ENCODE data around the gene AADACL2. TPM values are rescaled to one million over a fixed set of nuclear protein-coding genes. Genes with fewer than 3 reads are reported as not detected.

Gene AADACL2
- total RNA-seq, 2 donors from 2014 or later: 0.62 TPM; not detected in 1

- 100% methylated on average over 1 of the region's 1 CpG for whole genome bisulfite sequencing
Observed at GRCh38 chr3:151768393-151768930, 34.7 kb downstream of the AADACL2 start.

GRCh38 chr3:151769175-151769574, 35.4 kb downstream of the AADACL2 start:
- no peak overlapping the region for H3K27ac ChIP-seq
- H3K9me3 ChIP-seq: no peaks in the 10 kb centered on the region
- DNase-seq (ENCODE audit: low spot score): no peak
- intact Hi-C loops (cut with DNase I): no loop called here
- H3K4me1 ChIP-seq (replicated peaks): no peaks in the 10 kb centered on the region
- TF ChIP-seq POLR2A (IDR thresholded peaks at IDR 0.05): no peak
- no peak for TF ChIP-seq CTCF (IDR thresholded peaks at IDR 0.05)
- TF ChIP-seq POLR2AphosphoS5 (IDR thresholded peaks at IDR 0.05): no peak
- H3K36me3 ChIP-seq: no peaks in the 10 kb centered on the region
- no peak overlapping the region for H3K4me3 ChIP-seq
- 82% methylated on average over 2 of the region's 2 CpGs for WGBS
- no peaks in the 10 kb centered on the region for H3K27me3 ChIP-seq (replicated peaks; ENCODE audit: insufficient read depth)

More at GRCh38 chr3:151768393-151768930, 34.7 kb downstream of the AADACL2 start:
- H3K4me3 ChIP-seq: no peak overlapping the region
- H3K27me3 ChIP-seq (replicated peaks; ENCODE audit: insufficient read depth): no peaks in the 10 kb centered on the region
- H3K4me1 ChIP-seq (replicated peaks): no peaks in the 10 kb centered on the region
- TF ChIP-seq CTCF (IDR thresholded peaks at IDR 0.05) (no peak), POLR2A (IDR thresholded peaks at IDR 0.05) (no peak), POLR2AphosphoS5 (IDR thresholded peaks at IDR 0.05) (no peak)
- no peaks in the 10 kb centered on the region for H3K36me3 ChIP-seq
- H3K27ac ChIP-seq: no peak overlapping the region
- no peak for DNase-seq (ENCODE audit: low spot score)
- no peaks in the 10 kb centered on the region for H3K9me3 ChIP-seq
- intact Hi-C loops (cut with DNase I): no loop called here

- Histone ChIP-seq H3K4me1 (replicated peaks) (no peaks in the 10 kb centered on the region), H3K27ac (no peak overlapping the region), H3K36me3 (no peaks in the 10 kb centered on the region), H3K9me3 (no peaks in the 10 kb centered on the region), H3K4me3 (no peak overlapping the region), H3K27me3 (replicated peaks; ENCODE audit: insufficient read depth) (no peaks in the 10 kb centered on the region)
- intact Hi-C loops (cut with DNase I): no loop called here
- TF ChIP-seq POLR2AphosphoS5 (IDR thresholded peaks at IDR 0.05) (no peak), CTCF (IDR thresholded peaks at IDR 0.05) (no peak), POLR2A (IDR thresholded peaks at IDR 0.05) (no peak)
- WGBS: 32% methylated on average over 4 of the region's 4 CpGs
- DNase-seq (ENCODE audit: low spot score): no peak
Observed at GRCh38 chr3:151770956-151771355, 37.2 kb downstream of the AADACL2 start.

- H3K36me3 ChIP-seq: no peaks in the 10 kb centered on the region
- DNase-seq (ENCODE audit: low spot score): no peak
- H3K9me3 ChIP-seq: no peaks in the 10 kb centered on the region
- H3K4me1 ChIP-seq (replicated peaks): no peaks in the 10 kb centered on the region
- H3K27ac ChIP-seq: no peak overlapping the region
- WGBS: 92% methylated on average over 4 of the region's 4 CpGs
- intact Hi-C loops (cut with DNase I): no loop called here
- no peak overlapping the region for H3K4me3 ChIP-seq
- no peak for TF ChIP-seq POLR2A (IDR thresholded peaks at IDR 0.05)
- no peaks in the 10 kb centered on the region for H3K27me3 ChIP-seq (replicated peaks; ENCODE audit: insufficient read depth)
Observed at GRCh38 chr3:151772825-151773480, 39.2 kb downstream of the AADACL2 start.

- Histone ChIP-seq H3K27me3 (replicated peaks; ENCODE audit: insufficient read depth) (no peaks in the 10 kb centered on the region), H3K27ac (no peak overlapping the region), H3K36me3 (no peaks in the 10 kb centered on the region), H3K9me3 (no peaks in the 10 kb centered on the region), H3K4me1 (replicated peaks) (no peaks in the 10 kb centered on the region), H3K4me3 (no peak overlapping the region)
- no peak for DNase-seq (ENCODE audit: low spot score)
- WGBS: 94% methylated on average over 1 of the region's 1 CpG
- TF ChIP-seq POLR2A (IDR thresholded peaks at IDR 0.05) (no peak), POLR2AphosphoS5 (IDR thresholded peaks at IDR 0.05) (no peak), CTCF (IDR thresholded peaks at IDR 0.05) (no peak)
- intact Hi-C loops (cut with DNase I): no loop called here
Observed at GRCh38 chr3:151774235-151774634, 40.5 kb downstream of the AADACL2 start.

Data from prostate gland (tissue), 2 donors.